Measurements from ENCODE around the gene BNC2. TPM values are rescaled to one million over a fixed set of nuclear protein-coding genes. Genes with fewer than 3 reads are reported as not detected.

The BNC2 gene
- total and polyA plus RNA-seq, 2 of the 13 experiments (the other 11 are each of a cell fraction or from before 2014, with no cell fraction given): not detected

GRCh38 chr9:16485160-16485559, 385.3 kb downstream of the BNC2 start (continued):
- no peak for TF ChIP-seq FOXC1 (CRISPR knock-in tag; IDR thresholded peaks at IDR 0.05; ENCODE audit: borderline replicate concordance)

DNA sequence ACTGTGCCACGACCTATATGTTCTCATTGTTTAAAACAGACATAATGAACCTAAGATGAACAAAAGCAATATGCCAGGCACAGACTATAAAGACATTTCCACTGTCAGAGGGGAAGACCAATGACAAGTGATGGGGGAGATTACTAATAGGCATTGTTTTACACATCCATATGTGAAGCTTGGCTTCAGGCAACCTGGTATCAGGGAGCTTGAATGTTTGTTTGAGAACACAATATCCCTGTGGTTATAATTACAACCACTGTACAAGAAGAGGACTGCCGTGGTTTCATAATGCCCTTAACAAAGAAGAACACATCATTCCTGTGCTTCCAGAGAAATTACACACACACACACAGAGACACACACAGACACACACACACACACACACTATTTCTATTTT, 385.7 kb downstream of the BNC2 start:
- ATAC-seq (no peak), FAIRE-seq (no peak), DNase-seq (ENCODE audit: low spot score) (no peak)
- intact Hi-C loops (cut with micrococcal nuclease; ENCODE audit: unreplicated experiment): no loop called here
- in situ Hi-C loops (cut with HindIII; ENCODE audit: extremely low pct_ligation_motif_present, low pct_unique_long_range_greater_than_20kb): no loop called here
- Histone ChIP-seq H3K27ac (ENCODE audit: extremely low read length, insufficient read depth, low read length) (no peak overlapping the region), H3K4me2 (ENCODE audit: low read depth, low read length) (no peak overlapping the region), H3K79me2 (ENCODE audit: insufficient read depth, low read length) (no peaks in the 10 kb centered on the region), H3K36me3 (replicated peaks in 1 of 2; ENCODE audit: control insufficient read depth in 1 of 2, insufficient read depth in 2 of 2, low read length in 2 of 2) (no peaks in the 10 kb centered on the region), H3K9ac (ENCODE audit: insufficient read depth, low read depth, low read length) (no peak overlapping the region), H3K4me1 (ENCODE audit: insufficient read depth, low read length) (no peaks in the 10 kb centered on the region), H3K4me3 (replicated peaks in 1 of 3; ENCODE audit: insufficient read depth in 1 of 3, low read depth in 2 of 3, low read length in 3 of 3) (no peak overlapping the region), H3K9me3 (ENCODE audit: low read length) (no peaks in the 10 kb centered on the region), H3K27me3 (ENCODE audit: control insufficient read depth in 1 of 2, insufficient read depth in 2 of 2, low read length in 2 of 2) (no peaks in the 10 kb centered on the region), H4K20me1 (ENCODE audit: insufficient read depth, low read length) (no peaks in the 10 kb centered on the region), H2AFZ (ENCODE audit: low read length) (no peak overlapping the region)
- ChIA-PET POLR2A (no interaction called here), CTCF (ENCODE audit: low intra/inter-chr PET ratio, low total read pairs) (no interaction called here)
- TF ChIP-seq TERF1 (CRISPR knock-in tag; IDR thresholded peaks at IDR 0.05): no peak
- TF ChIP-seq SYNCRIP (IDR thresholded peaks at IDR 0.05; ENCODE audit: insufficient read depth, low read depth, low read length): no peak
- TF ChIP-seq HNRNPUL1 (IDR thresholded peaks at IDR 0.05; ENCODE audit: low read depth, low read length): no peak
- no peak for TF ChIP-seq ZNF343 (CRISPR knock-in tag; IDR thresholded peaks at IDR 0.05)
- TF ChIP-seq, protein P1, sequence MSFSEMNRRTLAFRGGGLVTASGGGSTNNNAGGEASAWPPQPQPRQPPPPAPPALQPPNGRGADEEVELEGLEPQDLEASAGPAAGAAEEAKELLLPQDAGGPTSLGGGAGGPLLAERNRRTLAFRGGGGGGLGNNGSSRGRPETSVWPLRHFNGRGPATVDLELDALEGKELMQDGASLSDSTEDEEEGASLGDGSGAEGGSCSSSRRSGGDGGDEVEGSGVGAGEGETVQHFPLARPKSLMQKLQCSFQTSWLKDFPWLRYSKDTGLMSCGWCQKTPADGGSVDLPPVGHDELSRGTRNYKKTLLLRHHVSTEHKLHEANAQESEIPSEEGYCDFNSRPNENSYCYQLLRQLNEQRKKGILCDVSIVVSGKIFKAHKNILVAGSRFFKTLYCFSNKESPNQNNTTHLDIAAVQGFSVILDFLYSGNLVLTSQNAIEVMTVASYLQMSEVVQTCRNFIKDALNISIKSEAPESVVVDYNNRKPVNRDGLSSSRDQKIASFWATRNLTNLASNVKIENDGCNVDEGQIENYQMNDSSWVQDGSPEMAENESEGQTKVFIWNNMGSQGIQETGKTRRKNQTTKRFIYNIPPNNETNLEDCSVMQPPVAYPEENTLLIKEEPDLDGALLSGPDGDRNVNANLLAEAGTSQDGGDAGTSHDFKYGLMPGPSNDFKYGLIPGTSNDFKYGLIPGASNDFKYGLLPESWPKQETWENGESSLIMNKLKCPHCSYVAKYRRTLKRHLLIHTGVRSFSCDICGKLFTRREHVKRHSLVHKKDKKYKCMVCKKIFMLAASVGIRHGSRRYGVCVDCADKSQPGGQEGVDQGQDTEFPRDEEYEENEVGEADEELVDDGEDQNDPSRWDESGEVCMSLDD (CRISPR knock-in tag; IDR thresholded peaks at IDR 0.05; ENCODE audit: borderline replicate concordance): no peak
- TF ChIP-seq IRF1 (CRISPR knock-in tag; IDR thresholded peaks at IDR 0.05; ENCODE audit: low read depth): no peak
- TF ChIP-seq CENPT (CRISPR knock-in tag; IDR thresholded peaks at IDR 0.05; ENCODE audit: low read depth): no peak
- TF ChIP-seq RCOR2 (CRISPR knock-in tag; IDR thresholded peaks at IDR 0.05): no peak
- no peak for TF ChIP-seq SKIL (CRISPR knock-in tag; IDR thresholded peaks at IDR 0.05; ENCODE audit: borderline replicate concordance)
- no peak for TF ChIP-seq ZNF703 (CRISPR knock-in tag; IDR thresholded peaks at IDR 0.05; ENCODE audit: borderline replicate concordance)
- WGBS (ENCODE audit: low lambda C conversion rate): 0% methylated on average over 1 of the region's 2 CpGs
- no TSS peak for BruUV-seq (replicated peaks)
